OCI-LY3 (cell line): Measurements from ENCODE around the gene NAV2.

Experiments used
- EZH2phosphoT487 ChIP-seq: fragments of 200-600 bp; shearing (Covaris generic); IDR thresholded peaks from 2 replicates; pipeline ENCODE4 v1.6.1; 2018; ENCODE audit warnings: antibody characterized with exemption, mixed run types, low read depth
- TF ChIP-seq, protein P1 (sequence below): fragments of 200-600, 300-600 bp; sonication (generic); IDR thresholded peaks from 2 replicates; pipeline ENCODE4 v1.5.1; 2014; ENCODE audit warnings: antibody characterized with exemption, low read length, low read depth

- TF ChIP-seq EZH2phosphoT487 = no peak
- TF ChIP-seq, protein P1, sequence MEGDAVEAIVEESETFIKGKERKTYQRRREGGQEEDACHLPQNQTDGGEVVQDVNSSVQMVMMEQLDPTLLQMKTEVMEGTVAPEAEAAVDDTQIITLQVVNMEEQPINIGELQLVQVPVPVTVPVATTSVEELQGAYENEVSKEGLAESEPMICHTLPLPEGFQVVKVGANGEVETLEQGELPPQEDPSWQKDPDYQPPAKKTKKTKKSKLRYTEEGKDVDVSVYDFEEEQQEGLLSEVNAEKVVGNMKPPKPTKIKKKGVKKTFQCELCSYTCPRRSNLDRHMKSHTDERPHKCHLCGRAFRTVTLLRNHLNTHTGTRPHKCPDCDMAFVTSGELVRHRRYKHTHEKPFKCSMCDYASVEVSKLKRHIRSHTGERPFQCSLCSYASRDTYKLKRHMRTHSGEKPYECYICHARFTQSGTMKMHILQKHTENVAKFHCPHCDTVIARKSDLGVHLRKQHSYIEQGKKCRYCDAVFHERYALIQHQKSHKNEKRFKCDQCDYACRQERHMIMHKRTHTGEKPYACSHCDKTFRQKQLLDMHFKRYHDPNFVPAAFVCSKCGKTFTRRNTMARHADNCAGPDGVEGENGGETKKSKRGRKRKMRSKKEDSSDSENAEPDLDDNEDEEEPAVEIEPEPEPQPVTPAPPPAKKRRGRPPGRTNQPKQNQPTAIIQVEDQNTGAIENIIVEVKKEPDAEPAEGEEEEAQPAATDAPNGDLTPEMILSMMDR = no peak
These were observed 272.5 kb downstream of the NAV2 start for GRCh38 chr11:19985111-19985510.
